GM23338 (cell line): Measurements from ENCODE around the gene PTPRN2.

ENCODE experiments used
- CREB1 ChIP-seq: fragments of 250-450 bp; sonication (Bioruptor Pico); IDR thresholded peaks from 2 replicates; pipeline ENCODE4 v1.5.0; 2020; ENCODE audit warnings: low read depth, mild to moderate bottlenecking, moderate library complexity
- EZH2 ChIP-seq: fragments of 200-600 bp; sonication (generic); IDR thresholded peaks from one replicate; pipeline ENCODE4 v1.8.0; 2017; ENCODE audit warnings: antibody characterized with exemption, mild to moderate bottlenecking, low read depth; ENCODE audit not compliant: unreplicated experiment
- EZH2phosphoT487 ChIP-seq: fragments of 200-600 bp; sonication (generic); IDR thresholded peaks from one replicate; pipeline ENCODE4 v1.8.1; 2018; ENCODE audit warnings: antibody characterized with exemption; ENCODE audit not compliant: unreplicated experiment
- JUNB ChIP-seq: IDR thresholded peaks from one replicate; pipeline ENCODE4 v1.6.1; 2016; ENCODE audit warnings: antibody characterized with exemption; ENCODE audit not compliant: unreplicated experiment
- NANOG ChIP-seq: IDR thresholded peaks from 2 replicates; pipeline ENCODE4 v1.6.1; 2016; ENCODE audit warnings: antibody characterized with exemption, borderline replicate concordance
- POLR2AphosphoS5 ChIP-seq: IDR thresholded peaks from 2 replicates; pipeline ENCODE4 v1.6.1; 2016; ENCODE audit warnings: antibody characterized with exemption, low read depth
- STAT1 ChIP-seq: IDR thresholded peaks from one replicate; pipeline ENCODE4 v1.6.1; 2016; ENCODE audit warnings: antibody characterized with exemption; ENCODE audit not compliant: unreplicated experiment
- ZNF114 ChIP-seq: fragments of 250-450 bp; sonication (Bioruptor Pico); IDR thresholded peaks from 2 replicates; pipeline ENCODE4 v1.5.0; 2020; ENCODE audit warnings: mild to moderate bottlenecking, moderate library complexity
- ZNF331 ChIP-seq: fragments of 250-450 bp; sonication (Bioruptor Pico); IDR thresholded peaks from 2 replicates; pipeline ENCODE4 v1.5.0; 2020; ENCODE audit warnings: low read depth, mild to moderate bottlenecking, moderate library complexity
- TF ChIP-seq, protein P1 (sequence below), 2 experiments: fragments of 200-600 bp in 1 of 2; sonication (generic) in 1 of 2; conservative IDR thresholded peaks; 2 replicates each; pipeline versions ENCODE4 v1.5.1 to v1.6.1; 2016 to 2017; ENCODE audit warnings: antibody characterized with exemption in 2 of 2, low read depth in 2 of 2, mild to moderate bottlenecking in 2 of 2, moderate library complexity in 1 of 2
- TF ChIP-seq, protein P2 (sequence below): IDR thresholded peaks from one replicate; pipeline ENCODE4 v1.6.1; 2018; ENCODE audit warnings: antibody characterized with exemption; ENCODE audit not compliant: unreplicated experiment
- TF ChIP-seq, protein P3 (sequence below): fragments of 250-450 bp; sonication (Bioruptor Pico); IDR thresholded peaks from 2 replicates; pipeline ENCODE4 v1.5.0; 2020; ENCODE audit warnings: mild to moderate bottlenecking, moderate library complexity
- TF ChIP-seq, protein P4 (sequence below): IDR thresholded peaks from 2 replicates; pipeline ENCODE4 v1.6.1; 2016; ENCODE audit warnings: antibody characterized with exemption

DNA sequence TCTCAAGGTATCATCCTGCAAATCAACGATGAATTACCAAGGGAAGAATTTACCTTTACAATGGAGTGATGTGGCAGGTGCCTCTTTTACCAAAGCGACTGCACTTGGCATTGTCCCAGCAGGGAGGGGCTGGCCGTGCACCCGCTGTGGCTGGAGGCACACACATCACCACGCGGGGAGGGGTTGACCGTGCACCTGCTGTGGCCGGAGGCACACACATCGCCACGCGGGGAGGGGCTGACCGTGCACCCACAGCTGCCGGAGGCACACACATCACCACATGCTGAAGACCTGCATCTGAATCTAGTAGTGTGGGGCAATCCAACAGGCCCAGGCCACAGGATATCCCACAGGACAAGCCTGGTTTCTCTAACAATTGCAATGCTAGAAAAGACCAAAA lies 757.3 kb downstream of the PTPRN2 start:
- TF ChIP-seq POLR2AphosphoS5 (no peak), EZH2phosphoT487 (no peak), ZNF114 (no peak), EZH2 (no peak), CREB1 (CRISPR knock-in tag) (no peak), JUNB (no peak), ZNF331 (CRISPR knock-in tag) (no peak), STAT1 (no peak), NANOG (no peak)
- TF ChIP-seq, protein P1, sequence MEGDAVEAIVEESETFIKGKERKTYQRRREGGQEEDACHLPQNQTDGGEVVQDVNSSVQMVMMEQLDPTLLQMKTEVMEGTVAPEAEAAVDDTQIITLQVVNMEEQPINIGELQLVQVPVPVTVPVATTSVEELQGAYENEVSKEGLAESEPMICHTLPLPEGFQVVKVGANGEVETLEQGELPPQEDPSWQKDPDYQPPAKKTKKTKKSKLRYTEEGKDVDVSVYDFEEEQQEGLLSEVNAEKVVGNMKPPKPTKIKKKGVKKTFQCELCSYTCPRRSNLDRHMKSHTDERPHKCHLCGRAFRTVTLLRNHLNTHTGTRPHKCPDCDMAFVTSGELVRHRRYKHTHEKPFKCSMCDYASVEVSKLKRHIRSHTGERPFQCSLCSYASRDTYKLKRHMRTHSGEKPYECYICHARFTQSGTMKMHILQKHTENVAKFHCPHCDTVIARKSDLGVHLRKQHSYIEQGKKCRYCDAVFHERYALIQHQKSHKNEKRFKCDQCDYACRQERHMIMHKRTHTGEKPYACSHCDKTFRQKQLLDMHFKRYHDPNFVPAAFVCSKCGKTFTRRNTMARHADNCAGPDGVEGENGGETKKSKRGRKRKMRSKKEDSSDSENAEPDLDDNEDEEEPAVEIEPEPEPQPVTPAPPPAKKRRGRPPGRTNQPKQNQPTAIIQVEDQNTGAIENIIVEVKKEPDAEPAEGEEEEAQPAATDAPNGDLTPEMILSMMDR (conservative IDR thresholded peaks at IDR 0.05; ENCODE audit: low read depth in 2 of 2), result no peak
- TF ChIP-seq, protein P2, sequence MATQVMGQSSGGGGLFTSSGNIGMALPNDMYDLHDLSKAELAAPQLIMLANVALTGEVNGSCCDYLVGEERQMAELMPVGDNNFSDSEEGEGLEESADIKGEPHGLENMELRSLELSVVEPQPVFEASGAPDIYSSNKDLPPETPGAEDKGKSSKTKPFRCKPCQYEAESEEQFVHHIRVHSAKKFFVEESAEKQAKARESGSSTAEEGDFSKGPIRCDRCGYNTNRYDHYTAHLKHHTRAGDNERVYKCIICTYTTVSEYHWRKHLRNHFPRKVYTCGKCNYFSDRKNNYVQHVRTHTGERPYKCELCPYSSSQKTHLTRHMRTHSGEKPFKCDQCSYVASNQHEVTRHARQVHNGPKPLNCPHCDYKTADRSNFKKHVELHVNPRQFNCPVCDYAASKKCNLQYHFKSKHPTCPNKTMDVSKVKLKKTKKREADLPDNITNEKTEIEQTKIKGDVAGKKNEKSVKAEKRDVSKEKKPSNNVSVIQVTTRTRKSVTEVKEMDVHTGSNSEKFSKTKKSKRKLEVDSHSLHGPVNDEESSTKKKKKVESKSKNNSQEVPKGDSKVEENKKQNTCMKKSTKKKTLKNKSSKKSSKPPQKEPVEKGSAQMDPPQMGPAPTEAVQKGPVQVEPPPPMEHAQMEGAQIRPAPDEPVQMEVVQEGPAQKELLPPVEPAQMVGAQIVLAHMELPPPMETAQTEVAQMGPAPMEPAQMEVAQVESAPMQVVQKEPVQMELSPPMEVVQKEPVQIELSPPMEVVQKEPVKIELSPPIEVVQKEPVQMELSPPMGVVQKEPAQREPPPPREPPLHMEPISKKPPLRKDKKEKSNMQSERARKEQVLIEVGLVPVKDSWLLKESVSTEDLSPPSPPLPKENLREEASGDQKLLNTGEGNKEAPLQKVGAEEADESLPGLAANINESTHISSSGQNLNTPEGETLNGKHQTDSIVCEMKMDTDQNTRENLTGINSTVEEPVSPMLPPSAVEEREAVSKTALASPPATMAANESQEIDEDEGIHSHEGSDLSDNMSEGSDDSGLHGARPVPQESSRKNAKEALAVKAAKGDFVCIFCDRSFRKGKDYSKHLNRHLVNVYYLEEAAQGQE, result no peak
- TF ChIP-seq, protein P3, sequence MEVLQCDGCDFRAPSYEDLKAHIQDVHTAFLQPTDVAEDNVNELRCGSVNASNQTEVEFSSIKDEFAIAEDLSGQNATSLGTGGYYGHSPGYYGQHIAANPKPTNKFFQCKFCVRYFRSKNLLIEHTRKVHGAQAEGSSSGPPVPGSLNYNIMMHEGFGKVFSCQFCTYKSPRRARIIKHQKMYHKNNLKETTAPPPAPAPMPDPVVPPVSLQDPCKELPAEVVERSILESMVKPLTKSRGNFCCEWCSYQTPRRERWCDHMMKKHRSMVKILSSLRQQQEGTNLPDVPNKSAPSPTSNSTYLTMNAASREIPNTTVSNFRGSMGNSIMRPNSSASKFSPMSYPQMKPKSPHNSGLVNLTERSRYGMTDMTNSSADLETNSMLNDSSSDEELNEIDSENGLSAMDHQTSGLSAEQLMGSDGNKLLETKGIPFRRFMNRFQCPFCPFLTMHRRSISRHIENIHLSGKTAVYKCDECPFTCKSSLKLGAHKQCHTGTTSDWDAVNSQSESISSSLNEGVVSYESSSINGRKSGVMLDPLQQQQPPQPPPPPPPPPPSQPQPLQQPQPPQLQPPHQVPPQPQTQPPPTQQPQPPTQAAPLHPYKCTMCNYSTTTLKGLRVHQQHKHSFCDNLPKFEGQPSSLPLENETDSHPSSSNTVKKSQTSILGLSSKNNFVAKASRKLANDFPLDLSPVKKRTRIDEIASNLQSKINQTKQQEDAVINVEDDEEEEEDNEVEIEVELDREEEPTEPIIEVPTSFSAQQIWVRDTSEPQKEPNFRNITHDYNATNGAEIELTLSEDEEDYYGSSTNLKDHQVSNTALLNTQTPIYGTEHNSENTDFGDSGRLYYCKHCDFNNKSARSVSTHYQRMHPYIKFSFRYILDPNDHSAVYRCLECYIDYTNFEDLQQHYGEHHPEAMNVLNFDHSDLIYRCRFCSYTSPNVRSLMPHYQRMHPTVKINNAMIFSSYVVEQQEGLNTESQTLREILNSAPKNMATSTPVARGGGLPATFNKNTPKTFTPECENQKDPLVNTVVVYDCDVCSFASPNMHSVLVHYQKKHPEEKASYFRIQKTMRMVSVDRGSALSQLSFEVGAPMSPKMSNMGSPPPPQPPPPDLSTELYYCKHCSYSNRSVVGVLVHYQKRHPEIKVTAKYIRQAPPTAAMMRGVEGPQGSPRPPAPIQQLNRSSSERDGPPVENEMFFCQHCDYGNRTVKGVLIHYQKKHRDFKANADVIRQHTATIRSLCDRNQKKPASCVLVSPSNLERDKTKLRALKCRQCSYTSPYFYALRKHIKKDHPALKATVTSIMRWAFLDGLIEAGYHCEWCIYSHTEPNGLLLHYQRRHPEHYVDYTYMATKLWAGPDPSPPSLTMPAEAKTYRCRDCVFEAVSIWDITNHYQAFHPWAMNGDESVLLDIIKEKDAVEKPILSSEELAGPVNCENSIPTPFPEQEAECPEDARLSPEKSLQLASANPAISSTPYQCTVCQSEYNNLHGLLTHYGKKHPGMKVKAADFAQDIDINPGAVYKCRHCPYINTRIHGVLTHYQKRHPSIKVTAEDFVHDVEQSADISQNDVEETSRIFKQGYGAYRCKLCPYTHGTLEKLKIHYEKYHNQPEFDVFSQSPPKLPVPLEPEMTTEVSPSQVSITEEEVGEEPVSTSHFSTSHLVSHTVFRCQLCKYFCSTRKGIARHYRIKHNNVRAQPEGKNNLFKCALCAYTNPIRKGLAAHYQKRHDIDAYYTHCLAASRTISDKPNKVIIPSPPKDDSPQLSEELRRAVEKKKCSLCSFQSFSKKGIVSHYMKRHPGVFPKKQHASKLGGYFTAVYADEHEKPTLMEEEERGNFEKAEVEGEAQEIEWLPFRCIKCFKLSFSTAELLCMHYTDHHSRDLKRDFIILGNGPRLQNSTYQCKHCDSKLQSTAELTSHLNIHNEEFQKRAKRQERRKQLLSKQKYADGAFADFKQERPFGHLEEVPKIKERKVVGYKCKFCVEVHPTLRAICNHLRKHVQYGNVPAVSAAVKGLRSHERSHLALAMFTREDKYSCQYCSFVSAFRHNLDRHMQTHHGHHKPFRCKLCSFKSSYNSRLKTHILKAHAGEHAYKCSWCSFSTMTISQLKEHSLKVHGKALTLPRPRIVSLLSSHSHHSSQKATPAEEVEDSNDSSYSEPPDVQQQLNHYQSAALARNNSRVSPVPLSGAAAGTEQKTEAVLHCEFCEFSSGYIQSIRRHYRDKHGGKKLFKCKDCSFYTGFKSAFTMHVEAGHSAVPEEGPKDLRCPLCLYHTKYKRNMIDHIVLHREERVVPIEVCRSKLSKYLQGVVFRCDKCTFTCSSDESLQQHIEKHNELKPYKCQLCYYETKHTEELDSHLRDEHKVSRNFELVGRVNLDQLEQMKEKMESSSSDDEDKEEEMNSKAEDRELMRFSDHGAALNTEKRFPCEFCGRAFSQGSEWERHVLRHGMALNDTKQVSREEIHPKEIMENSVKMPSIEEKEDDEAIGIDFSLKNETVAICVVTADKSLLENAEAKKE, result no peak
- TF ChIP-seq, protein P4, sequence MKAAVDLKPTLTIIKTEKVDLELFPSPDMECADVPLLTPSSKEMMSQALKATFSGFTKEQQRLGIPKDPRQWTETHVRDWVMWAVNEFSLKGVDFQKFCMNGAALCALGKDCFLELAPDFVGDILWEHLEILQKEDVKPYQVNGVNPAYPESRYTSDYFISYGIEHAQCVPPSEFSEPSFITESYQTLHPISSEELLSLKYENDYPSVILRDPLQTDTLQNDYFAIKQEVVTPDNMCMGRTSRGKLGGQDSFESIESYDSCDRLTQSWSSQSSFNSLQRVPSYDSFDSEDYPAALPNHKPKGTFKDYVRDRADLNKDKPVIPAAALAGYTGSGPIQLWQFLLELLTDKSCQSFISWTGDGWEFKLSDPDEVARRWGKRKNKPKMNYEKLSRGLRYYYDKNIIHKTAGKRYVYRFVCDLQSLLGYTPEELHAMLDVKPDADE, result no peak
